ENCODE results near the gene ASXL3. TPM values are rescaled to one million over a fixed set of nuclear protein-coding genes. Genes with fewer than 3 reads are reported as not detected.

Gene ASXL3
- total RNA-seq, 1 experiment from 2014 or later: not detected

DNA sequence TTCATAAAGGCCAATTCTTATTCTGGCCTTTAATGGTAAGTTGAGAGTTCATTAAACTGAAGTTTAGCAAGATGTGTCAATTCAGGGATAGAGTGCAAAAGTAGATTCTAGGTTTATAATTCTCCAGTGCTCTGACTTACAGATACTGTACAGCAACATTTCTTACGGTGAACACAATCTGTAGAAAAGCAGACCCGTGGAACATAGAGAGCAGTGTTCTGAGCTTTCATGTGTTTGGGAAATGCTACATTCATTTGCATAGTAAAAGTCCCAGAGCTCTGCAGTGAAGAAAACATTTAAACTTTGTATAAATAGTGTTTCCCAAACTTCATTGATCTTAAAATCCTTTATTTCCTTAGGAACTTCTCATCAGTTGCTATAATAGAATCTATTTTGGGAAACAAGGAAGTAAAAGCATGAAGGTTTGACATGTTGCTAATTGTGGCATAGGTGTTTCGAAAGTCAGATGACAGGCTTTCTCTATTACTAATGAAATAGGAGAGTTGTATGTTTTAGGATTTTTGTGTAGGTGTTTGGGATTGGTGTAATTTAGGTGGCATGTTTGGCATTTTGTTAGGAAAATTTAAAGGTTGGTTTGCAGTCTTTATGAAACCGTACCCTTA is 138.2 kb downstream of the ASXL3 start:
- intact Hi-C loops (cut with micrococcal nuclease): no loop called here
- no peaks in the 10 kb centered on the region for H4K20me1 ChIP-seq (ENCODE audit: insufficient read depth)
- H3K4me1 ChIP-seq (ENCODE audit: control insufficient read depth in 1 of 2, insufficient read depth in 2 of 2, low read length in 2 of 2): no peaks in the 10 kb centered on the region
- H3K4me3 ChIP-seq (replicated peaks in 1 of 2; ENCODE audit: low read depth in 1 of 2, low read length in 2 of 2): no peak overlapping the region
- no peak overlapping the region for H3K27ac ChIP-seq (ENCODE audit: low read depth, low read length)
- no TSS peak for BruUV-seq (replicated peaks)
- H2AFZ ChIP-seq (ENCODE audit: low read depth, low read length, poor library complexity, severe bottlenecking): no peak overlapping the region
- RAD21 ChIA-PET (ENCODE audit: low non-redundant PET in 1 of 2, low total read pairs in 2 of 2, uncharacterized antibody in 2 of 2, unreplicated experiment in 2 of 2): no interaction called here
- POLR2A ChIA-PET: no interaction called here
- ATAC-seq (no peak), DNase-seq (ENCODE audit: low read depth, low spot score) (no peak)
- H3K9ac ChIP-seq (ENCODE audit: low read length): no peak overlapping the region
- no peaks in the 10 kb centered on the region for H3K36me3 ChIP-seq (ENCODE audit: control insufficient read depth in 1 of 2, insufficient read depth in 2 of 2, low read length in 2 of 2)
- H3K27me3 ChIP-seq (ENCODE audit: insufficient read depth, low read length): no peaks in the 10 kb centered on the region
- H3K9me3 ChIP-seq (ENCODE audit: control insufficient read depth in 1 of 2, insufficient read depth in 1 of 2, low read depth in 1 of 2, low read length in 2 of 2): peaks cover 0 to 6% of the 10 kb centered on the region in 2 experiments; a peak in 2 of 4 replicates
- TF ChIP-seq SIN3A (IDR thresholded peaks at IDR 0.05; ENCODE audit: low read depth): no peak
- no peak overlapping the region for H3K4me2 ChIP-seq (ENCODE audit: low read length)
- CTCF ChIA-PET: no interaction called here
- no peaks in the 10 kb centered on the region for H3K9me2 ChIP-seq (ENCODE audit: insufficient read depth)
- H3K79me2 ChIP-seq (ENCODE audit: insufficient read depth, low read length): no peaks in the 10 kb centered on the region

GRCh38 chr18:33717339-33717738 is 139.3 kb downstream of the ASXL3 start:
- CTCF ChIA-PET: no interaction called here

More at GRCh38 chr18:33717339-33717738, 139.3 kb downstream of the ASXL3 start:
- no peak overlapping the region for H3K4me3 ChIP-seq (replicated peaks in 1 of 2; ENCODE audit: low read depth in 1 of 2, low read length in 2 of 2)
- ATAC-seq (no peak), DNase-seq (ENCODE audit: low read depth, low spot score) (no peak)
- no peak overlapping the region for H2AFZ ChIP-seq (ENCODE audit: low read depth, low read length, poor library complexity, severe bottlenecking)
- intact Hi-C loops (cut with micrococcal nuclease): no loop called here
- no peak overlapping the region for H3K27ac ChIP-seq (ENCODE audit: low read depth, low read length)
- H3K9me2 ChIP-seq (ENCODE audit: insufficient read depth): no peaks in the 10 kb centered on the region
- no peaks in the 10 kb centered on the region for H3K79me2 ChIP-seq (ENCODE audit: insufficient read depth, low read length)
- H4K20me1 ChIP-seq (ENCODE audit: insufficient read depth): no peaks in the 10 kb centered on the region
- H3K36me3 ChIP-seq (ENCODE audit: control insufficient read depth in 1 of 2, insufficient read depth in 2 of 2, low read length in 2 of 2): no peaks in the 10 kb centered on the region
- ChIA-PET POLR2A (no interaction called here), RAD21 (ENCODE audit: low non-redundant PET in 1 of 2, low total read pairs in 2 of 2, uncharacterized antibody in 2 of 2, unreplicated experiment in 2 of 2) (no interaction called here)
- BruUV-seq (replicated peaks): no TSS peak
- peaks cover 0 to 10% of the 10 kb centered on the region in 2 experiments; a peak in 2 of 4 replicates for H3K9me3 ChIP-seq (ENCODE audit: control insufficient read depth in 1 of 2, insufficient read depth in 1 of 2, low read depth in 1 of 2, low read length in 2 of 2)
- H3K27me3 ChIP-seq (ENCODE audit: insufficient read depth, low read length): no peaks in the 10 kb centered on the region
- no peaks in the 10 kb centered on the region for H3K4me1 ChIP-seq (ENCODE audit: control insufficient read depth in 1 of 2, insufficient read depth in 2 of 2, low read length in 2 of 2)
- H3K4me2 ChIP-seq (ENCODE audit: low read length): no peak overlapping the region
- H3K9ac ChIP-seq (ENCODE audit: low read length): no peak overlapping the region
- TF ChIP-seq EZH2 (IDR thresholded peaks at IDR 0.05) (no peak), YY1 (IDR thresholded peaks at IDR 0.05; ENCODE audit: extremely low read depth, insufficient replicate concordance, low read depth, low read length) (no peak), SP1 (IDR thresholded peaks at IDR 0.05; ENCODE audit: low read depth) (no peak), FOSL1 (IDR thresholded peaks at IDR 0.05; ENCODE audit: low read depth) (no peak), SRF (IDR thresholded peaks at IDR 0.05; ENCODE audit: low read depth) (no peak), EZH2phosphoT487 (IDR thresholded peaks at IDR 0.05; ENCODE audit: borderline replicate concordance) (no peak)
- TF ChIP-seq, protein P1, sequence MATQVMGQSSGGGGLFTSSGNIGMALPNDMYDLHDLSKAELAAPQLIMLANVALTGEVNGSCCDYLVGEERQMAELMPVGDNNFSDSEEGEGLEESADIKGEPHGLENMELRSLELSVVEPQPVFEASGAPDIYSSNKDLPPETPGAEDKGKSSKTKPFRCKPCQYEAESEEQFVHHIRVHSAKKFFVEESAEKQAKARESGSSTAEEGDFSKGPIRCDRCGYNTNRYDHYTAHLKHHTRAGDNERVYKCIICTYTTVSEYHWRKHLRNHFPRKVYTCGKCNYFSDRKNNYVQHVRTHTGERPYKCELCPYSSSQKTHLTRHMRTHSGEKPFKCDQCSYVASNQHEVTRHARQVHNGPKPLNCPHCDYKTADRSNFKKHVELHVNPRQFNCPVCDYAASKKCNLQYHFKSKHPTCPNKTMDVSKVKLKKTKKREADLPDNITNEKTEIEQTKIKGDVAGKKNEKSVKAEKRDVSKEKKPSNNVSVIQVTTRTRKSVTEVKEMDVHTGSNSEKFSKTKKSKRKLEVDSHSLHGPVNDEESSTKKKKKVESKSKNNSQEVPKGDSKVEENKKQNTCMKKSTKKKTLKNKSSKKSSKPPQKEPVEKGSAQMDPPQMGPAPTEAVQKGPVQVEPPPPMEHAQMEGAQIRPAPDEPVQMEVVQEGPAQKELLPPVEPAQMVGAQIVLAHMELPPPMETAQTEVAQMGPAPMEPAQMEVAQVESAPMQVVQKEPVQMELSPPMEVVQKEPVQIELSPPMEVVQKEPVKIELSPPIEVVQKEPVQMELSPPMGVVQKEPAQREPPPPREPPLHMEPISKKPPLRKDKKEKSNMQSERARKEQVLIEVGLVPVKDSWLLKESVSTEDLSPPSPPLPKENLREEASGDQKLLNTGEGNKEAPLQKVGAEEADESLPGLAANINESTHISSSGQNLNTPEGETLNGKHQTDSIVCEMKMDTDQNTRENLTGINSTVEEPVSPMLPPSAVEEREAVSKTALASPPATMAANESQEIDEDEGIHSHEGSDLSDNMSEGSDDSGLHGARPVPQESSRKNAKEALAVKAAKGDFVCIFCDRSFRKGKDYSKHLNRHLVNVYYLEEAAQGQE (IDR thresholded peaks at IDR 0.05; ENCODE audit: low read depth): no peak
- TF ChIP-seq, protein P2, sequence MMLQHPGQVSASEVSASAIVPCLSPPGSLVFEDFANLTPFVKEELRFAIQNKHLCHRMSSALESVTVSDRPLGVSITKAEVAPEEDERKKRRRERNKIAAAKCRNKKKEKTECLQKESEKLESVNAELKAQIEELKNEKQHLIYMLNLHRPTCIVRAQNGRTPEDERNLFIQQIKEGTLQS (IDR thresholded peaks at IDR 0.05): no peak

Data from HCT116 (cell line).